ENCODE results near the gene PPP1R27. TPM values are rescaled to one million over a fixed set of nuclear protein-coding genes. Genes with fewer than 3 reads are reported as not detected.

PPP1R27 gene
- total and polyA plus RNA-seq, 9 of the 15 experiments (the other 6 are each of a cell fraction or from before 2014, with no cell fraction given), result 0.29 to 6.9 (median 1.5) TPM; not detected in 2

DNA sequence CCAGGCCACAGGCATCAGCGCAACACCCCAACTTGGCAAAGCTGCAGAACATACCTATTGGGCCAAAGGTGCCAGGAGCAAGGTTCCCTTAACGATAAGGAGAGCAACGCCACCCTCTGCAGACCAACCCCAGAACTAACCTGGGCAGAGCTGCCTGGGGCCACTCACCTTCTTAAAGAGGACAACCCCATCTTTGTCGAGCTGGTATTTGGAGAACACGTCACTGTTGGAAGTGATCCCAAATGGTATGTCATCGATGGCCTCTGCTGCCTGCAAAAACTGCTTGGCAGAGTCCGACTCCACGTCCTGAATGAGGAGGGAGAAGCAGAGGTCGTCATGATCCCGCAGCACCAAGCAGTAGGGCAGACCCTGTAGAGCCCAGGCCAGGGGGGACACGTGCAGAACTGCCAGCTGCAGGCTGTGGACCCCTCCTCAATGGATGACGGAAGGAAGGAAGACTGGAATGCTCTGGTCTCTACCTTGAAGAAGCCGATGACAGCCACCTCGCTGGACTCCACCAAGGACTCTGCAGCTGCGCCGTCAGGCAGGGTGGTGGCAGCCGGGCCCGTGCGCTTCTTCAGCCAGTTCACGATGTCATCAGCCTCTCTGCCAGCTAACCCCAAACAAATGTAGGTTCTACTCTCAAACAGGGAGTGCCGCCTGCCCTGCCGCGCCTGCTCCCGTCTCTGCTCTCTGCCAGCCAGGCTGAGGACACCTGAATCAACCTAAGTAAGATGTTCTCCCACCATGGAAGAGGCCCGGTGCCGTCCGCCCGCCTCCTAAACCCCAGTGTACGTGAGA, 20.3 kb upstream of the PPP1R27 start:
- H3K79me2 ChIP-seq (ENCODE audit: control insufficient read depth, insufficient read depth, low read length), result peaks cover 76% of the 10 kb centered on the region
- WGBS (ENCODE audit: insufficient coverage, low coverage, missing lambda C conversion rate), result 95% methylated on average over 24 of the region's 29 CpGs
- FAIRE-seq (no peak), DNase-seq (ENCODE audit: extremely low read depth in 1 of 4, low spot score in 3 of 4) (peak in 1 of 4 experiments; percentile 6), ATAC-seq (no peak)
- TF ChIP-seq RBFOX2 (IDR thresholded peaks at IDR 0.05; ENCODE audit: low read depth, low read length) (peak; percentile 75), POLR2AphosphoS5 (IDR thresholded peaks at IDR 0.05; ENCODE audit: control insufficient read depth, insufficient read depth, low read depth, low read length) (peak; percentile 58; the same call in 1 of the 2 replicates), POLR2A (conservative IDR thresholded peaks at IDR 0.05) (0 out of 2 replicates have a peak, but pooled peaks have one; percentile 17), POLR2G (IDR thresholded peaks at IDR 0.05; ENCODE audit: low read depth, low read length) (peak; percentile 73), POLR2AphosphoS2 (IDR thresholded peaks at IDR 0.05; ENCODE audit: low read length) (0 out of 2 replicates have a peak, but pooled peaks have one; percentile 17), SUPT5H (IDR thresholded peaks at IDR 0.05) (peak; percentile 43), TCF7L2 (IDR thresholded peaks at IDR 0.05; ENCODE audit: low read depth, low read length) (no peak), RBM22 (IDR thresholded peaks at IDR 0.05; ENCODE audit: low read depth, low read length, poor library complexity, severe bottlenecking) (peak; percentile 87), KDM5B (IDR thresholded peaks at IDR 0.05; ENCODE audit: insufficient replicate concordance, low read depth, low read length) (peak; percentile 25), TAF1 (IDR thresholded peaks at IDR 0.05; ENCODE audit: control insufficient read depth, extremely low read depth, insufficient read depth, low read length, severe bottlenecking) (no peak)
- TF ChIP-seq, protein P1, sequence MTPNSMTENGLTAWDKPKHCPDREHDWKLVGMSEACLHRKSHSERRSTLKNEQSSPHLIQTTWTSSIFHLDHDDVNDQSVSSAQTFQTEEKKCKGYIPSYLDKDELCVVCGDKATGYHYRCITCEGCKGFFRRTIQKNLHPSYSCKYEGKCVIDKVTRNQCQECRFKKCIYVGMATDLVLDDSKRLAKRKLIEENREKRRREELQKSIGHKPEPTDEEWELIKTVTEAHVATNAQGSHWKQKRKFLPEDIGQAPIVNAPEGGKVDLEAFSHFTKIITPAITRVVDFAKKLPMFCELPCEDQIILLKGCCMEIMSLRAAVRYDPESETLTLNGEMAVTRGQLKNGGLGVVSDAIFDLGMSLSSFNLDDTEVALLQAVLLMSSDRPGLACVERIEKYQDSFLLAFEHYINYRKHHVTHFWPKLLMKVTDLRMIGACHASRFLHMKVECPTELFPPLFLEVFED (CRISPR knock-in tag; conservative IDR thresholded peaks at IDR 0.05), result no peak
- TF ChIP-seq, protein P2, sequence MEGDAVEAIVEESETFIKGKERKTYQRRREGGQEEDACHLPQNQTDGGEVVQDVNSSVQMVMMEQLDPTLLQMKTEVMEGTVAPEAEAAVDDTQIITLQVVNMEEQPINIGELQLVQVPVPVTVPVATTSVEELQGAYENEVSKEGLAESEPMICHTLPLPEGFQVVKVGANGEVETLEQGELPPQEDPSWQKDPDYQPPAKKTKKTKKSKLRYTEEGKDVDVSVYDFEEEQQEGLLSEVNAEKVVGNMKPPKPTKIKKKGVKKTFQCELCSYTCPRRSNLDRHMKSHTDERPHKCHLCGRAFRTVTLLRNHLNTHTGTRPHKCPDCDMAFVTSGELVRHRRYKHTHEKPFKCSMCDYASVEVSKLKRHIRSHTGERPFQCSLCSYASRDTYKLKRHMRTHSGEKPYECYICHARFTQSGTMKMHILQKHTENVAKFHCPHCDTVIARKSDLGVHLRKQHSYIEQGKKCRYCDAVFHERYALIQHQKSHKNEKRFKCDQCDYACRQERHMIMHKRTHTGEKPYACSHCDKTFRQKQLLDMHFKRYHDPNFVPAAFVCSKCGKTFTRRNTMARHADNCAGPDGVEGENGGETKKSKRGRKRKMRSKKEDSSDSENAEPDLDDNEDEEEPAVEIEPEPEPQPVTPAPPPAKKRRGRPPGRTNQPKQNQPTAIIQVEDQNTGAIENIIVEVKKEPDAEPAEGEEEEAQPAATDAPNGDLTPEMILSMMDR (IDR thresholded peaks at IDR 0.05 in 2 of 3, conservative IDR thresholded peaks at IDR 0.05 in 1 of 3; ENCODE audit: insufficient read depth in 2 of 3, low read depth in 1 of 3, low read length in 3 of 3), result peak in 1 of 3 experiments; percentile 10; a peak in 1 of 6 replicates
- TF ChIP-seq, protein P3, sequence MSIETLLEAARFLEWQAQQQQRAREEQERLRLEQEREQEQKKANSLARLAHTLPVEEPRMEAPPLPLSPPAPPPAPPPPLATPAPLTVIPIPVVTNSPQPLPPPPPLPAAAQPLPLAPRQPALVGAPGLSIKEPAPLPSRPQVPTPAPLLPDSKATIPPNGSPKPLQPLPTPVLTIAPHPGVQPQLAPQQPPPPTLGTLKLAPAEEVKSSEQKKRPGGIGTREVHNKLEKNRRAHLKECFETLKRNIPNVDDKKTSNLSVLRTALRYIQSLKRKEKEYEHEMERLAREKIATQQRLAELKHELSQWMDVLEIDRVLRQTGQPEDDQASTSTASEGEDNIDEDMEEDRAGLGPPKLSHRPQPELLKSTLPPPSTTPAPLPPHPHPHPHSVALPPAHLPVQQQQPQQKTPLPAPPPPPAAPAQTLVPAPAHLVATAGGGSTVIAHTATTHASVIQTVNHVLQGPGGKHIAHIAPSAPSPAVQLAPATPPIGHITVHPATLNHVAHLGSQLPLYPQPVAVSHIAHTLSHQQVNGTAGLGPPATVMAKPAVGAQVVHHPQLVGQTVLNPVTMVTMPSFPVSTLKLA (conservative IDR thresholded peaks at IDR 0.05), result no peak
- H3K27ac ChIP-seq (ENCODE audit: extremely low read depth, low read depth, low read length), result no peak overlapping the region; the same call in 2 of the 3 replicates
- no peak overlapping the region for H2AFZ ChIP-seq (ENCODE audit: low read depth, low read length)
- in situ Hi-C loops (cut with MboI) (no loop called here), intact Hi-C loops (cut with micrococcal nuclease) (no loop called here)
- BruUV-seq (replicated peaks), result no TSS peak
- POLR2A ChIA-PET, result interaction anchor here (0.6 to 8.3 kb wide), 7 partner anchors 13 to 132 kb away, joined by 3 to 85 read pairs (median 4); no protein-coding TSS in a partner anchor
- no peaks in the 10 kb centered on the region for H3K9me3 ChIP-seq (replicated peaks; ENCODE audit: control insufficient read depth, insufficient read depth, low read depth, low read length)
- peaks cover 25% of the 10 kb centered on the region for H4K20me1 ChIP-seq (replicated peaks; ENCODE audit: control insufficient read depth, insufficient read depth, low read length)
- H3K9me1 ChIP-seq (ENCODE audit: control insufficient read depth, insufficient read depth, low read length), result peaks cover 16% of the 10 kb centered on the region
- H3K9ac ChIP-seq (ENCODE audit: insufficient read depth in 1 of 2, low read depth in 2 of 2, low read length in 2 of 2), result 0 out of 4 replicates have a peak overlapping the region, but pooled peaks of 1 of the 2 experiments have one; percentile 1
- no peak overlapping the region for H3K4me3 ChIP-seq
- no peaks in the 10 kb centered on the region for H3K27me3 ChIP-seq (ENCODE audit: control insufficient read depth in 2 of 2, insufficient read depth in 2 of 2, low read length in 2 of 2)
- CTCF ChIA-PET (ENCODE audit: low intra/inter-chr PET ratio), result no interaction called here
- H3K36me3 ChIP-seq (ENCODE audit: control insufficient read depth, insufficient read depth, low read length), result peaks cover 95% of the 10 kb centered on the region
- H3K4me1 ChIP-seq (replicated peaks in 1 of 2; ENCODE audit: control insufficient read depth in 2 of 2, insufficient read depth in 2 of 2, low read length in 2 of 2), result peaks cover 18 to 30% of the 10 kb centered on the region in 2 experiments
- no peak overlapping the region for H3K4me2 ChIP-seq (ENCODE audit: insufficient read depth, low read length)
